HuH-7.5 (cell line): ENCODE data around the gene OR51G2.
"Not testable (repeated sequence)": the region's sequence is repeated elsewhere in the genome, so short reads cannot be mapped to it uniquely, and the experiment has no call there.

ENCODE experiments used
- DNase-seq: peaks from one replicate; pipeline ENCODE4 v3.0.0; 2011; ENCODE audit warnings: low spot score

Gene OR51G2, protein sequence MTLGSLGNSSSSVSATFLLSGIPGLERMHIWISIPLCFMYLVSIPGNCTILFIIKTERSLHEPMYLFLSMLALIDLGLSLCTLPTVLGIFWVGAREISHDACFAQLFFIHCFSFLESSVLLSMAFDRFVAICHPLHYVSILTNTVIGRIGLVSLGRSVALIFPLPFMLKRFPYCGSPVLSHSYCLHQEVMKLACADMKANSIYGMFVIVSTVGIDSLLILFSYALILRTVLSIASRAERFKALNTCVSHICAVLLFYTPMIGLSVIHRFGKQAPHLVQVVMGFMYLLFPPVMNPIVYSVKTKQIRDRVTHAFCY

DNA sequence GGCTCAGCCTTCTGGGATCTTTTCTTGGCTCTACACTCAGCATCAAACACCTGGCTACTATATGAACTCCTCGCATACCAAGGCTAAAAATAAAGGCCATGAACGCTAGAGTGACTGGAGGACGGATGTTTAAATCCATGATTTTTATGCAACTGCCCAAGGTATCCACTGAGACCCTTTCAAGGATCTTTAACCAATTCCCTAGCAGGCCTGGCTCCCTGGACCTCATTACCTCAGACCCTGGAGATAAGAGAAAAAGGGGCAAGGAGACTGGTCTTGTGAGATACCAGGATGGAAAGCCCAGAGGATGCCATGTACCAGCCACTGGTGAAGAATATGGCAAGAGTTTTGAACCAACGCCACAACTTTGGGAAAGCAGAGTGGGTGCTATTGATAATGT lies at the start of gene OR51G2:
TSS of gene OR51G2 (minus strand) at position 101 of the 400 bp plus-strand sequence. CDS start 3,687 bp downstream, outside the sequence.
- DNase-seq = no peak

DNA sequence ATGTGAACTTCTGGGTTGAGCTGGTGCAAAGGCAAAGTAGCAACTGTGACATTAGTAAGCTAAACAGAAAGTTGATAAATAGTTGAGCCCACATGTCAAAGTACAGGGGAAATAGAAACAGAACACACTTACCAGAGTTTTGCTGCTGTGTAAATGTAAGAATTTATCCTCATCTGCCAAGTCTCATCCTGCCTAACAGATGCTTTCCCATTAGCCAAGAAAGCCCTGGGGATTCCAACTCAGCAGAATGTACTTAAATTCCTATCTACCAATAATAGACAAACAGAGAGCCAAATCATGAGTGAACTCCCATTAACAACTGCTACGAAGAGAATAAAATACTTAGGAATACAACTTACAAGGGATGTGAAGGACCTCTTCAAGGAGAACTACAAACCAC lies 43.7 kb upstream of the OR51G2 start:
- no peak for DNase-seq

DNA sequence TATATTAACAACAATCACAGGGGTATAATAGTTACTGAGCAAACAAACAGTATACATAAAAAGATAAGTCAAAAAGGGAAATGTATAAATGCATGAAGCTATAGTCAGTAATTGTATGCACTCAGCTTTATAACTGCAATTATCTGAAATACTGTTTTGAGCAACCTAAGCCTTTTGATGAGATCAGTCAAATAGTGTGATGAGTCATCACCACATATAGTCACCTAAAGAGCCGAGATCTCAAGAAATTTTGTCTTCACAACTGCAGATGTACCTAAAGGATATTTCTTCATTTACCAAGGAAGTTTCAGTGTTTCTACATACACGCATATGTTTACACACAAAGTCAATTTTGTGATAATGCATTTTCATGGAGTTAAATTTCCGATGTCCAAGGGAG lies 41.7 kb upstream of the OR51G2 start:
- no peak for DNase-seq

DNA sequence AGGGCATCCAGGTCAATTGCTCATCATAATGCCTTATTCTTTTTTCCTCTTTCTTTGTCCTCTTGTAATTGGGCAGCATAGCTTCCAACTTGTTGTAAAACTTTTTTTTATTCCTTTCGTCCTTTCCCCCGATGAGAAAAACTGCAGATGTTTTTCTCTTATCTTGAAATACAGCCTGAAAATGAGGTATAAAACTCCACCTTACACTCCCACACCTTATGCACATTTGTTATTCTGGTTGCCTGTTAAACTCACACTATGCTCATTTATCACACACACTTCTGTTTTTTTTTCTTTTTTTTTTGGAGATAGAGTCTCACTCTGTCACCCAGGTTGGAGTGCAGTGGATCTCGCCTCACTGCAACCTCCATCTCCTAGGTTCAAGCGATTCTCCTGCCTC lies 38.2 kb upstream of the OR51G2 start:
- DNase-seq = no peak

DNA sequence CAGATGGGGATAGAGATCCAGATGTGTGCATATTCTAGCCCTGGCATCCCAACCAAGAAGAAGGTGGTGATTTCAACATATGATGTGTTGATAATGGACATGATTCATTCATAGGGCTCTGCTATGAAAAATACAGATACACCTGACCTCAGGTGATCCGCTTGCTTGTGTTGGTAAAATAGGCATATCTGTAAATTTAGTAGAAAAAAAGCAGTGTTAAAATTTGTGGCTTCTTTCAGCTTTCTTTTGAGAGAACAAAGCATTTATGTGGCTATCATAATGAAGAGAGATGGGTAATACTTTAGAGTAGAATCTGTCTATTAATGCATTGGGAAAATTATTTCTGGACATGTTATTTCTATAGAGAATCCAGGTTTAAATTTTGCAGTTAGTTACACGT lies 36.5 kb upstream of the OR51G2 start, which contains the start of gene OR51A2:
TSS of gene OR51A2 (minus strand) at position 101 of the 400 bp plus-strand sequence. CDS start at position 101, 0 bp downstream.
- not testable (repeated sequence) for DNase-seq

DNA sequence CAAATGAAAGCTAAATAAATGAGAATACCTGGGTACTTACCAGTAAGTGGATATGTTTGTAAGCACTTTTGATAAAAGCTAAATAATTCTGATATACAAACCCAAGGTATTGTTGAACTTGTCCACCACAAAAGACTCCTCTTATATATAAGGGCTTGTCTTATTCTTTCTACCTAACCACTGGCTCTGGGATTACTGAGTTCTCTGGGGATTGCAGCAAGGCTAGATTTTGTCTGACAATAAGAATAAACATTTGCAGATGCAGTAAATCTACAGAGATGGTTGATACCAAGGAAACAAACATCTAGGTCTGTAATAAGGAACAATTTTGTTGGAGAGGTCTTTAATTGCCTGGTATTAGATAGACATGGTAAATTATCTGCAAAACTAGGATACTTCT lies 28.4 kb upstream of the OR51G2 start, which contains the start of gene OR51A4:
TSS of gene OR51A4 (minus strand) at position 101 of the 400 bp plus-strand sequence. CDS start 505 bp downstream, outside the sequence.
- no peak for DNase-seq

DNA sequence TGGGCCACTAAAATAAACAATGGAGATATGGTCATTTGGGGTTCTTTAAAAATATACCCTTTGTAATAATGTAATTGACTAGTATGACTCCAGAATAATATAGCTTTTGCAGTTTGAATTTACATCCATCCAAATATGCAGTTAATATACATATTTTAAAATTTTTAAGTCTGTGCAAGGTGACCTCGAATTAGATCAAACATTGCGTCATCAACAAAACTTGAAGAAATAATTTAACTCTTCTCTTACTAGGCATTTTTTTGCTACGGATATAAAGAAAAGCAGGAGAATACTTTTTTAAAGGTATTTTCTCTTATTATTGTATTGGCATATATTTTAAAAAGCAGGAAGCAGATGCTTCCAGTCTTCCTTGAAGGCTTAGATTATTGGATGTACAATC lies 17.6 kb upstream of the OR51G2 start:
- DNase-seq = no peak

DNA sequence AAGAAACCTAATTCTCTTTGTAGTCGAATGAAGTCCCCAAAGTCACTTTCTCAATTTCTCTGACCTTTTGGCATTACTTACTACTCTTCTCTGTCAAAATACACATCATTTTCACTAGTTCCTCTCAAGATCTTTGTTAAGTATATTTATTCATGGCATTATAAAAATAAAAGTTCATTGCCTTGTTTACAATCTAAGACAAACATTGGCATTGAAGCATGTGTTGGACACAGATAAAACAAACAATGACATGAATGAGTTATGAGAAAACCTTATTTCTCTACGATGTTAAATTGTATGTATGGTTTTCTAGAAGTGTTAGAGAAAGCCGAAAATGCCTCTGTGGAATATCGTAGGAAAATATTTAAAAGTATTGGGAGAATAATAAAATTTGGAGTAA lies 13.6 kb upstream of the OR51G2 start:
- no peak for DNase-seq

DNA sequence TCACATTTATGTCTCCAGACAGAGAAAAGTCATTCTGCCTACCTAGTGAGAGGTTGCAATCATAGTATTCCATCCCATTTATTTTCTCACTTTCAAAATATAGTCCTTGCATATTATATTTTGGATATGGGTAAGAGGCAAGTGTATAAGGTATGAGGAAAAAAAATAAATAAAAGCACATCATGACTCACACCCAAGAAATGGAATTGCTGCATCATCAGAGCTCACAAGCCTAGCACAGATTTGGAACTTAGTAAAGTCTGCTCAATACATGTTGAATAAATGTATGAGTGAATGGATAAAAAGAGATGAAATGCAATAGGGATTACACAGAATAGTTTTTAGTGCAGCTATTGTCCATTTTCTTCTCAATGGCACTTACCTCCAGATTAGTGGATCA lies 7.5 kb upstream of the OR51G2 start:
- no peak for DNase-seq

DNA sequence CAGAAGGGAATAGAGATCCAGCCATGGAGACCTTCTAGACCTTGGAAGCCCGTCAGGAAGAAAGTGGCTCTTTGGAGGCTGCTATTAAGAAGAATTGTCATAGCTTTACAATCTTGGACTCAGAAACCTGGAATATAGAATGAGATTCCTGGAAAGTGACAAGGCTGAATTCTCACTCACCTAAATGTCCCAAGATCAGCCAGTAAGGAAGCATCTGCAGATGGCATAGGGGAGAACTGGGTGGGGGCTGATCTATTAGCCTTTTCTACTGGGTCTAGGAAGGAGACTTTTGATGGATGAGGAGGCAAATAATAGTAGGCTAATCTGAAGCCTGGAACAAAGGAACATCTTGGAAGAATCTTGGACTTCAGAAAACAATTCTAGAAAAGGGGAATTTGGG lies 5.1 kb upstream of the OR51G2 start, which contains the start of gene OR51G1:
TSS of gene OR51G1 (minus strand) at position 101 of the 400 bp plus-strand sequence. CDS start at position 101, 0 bp downstream.
- no peak for DNase-seq

DNA sequence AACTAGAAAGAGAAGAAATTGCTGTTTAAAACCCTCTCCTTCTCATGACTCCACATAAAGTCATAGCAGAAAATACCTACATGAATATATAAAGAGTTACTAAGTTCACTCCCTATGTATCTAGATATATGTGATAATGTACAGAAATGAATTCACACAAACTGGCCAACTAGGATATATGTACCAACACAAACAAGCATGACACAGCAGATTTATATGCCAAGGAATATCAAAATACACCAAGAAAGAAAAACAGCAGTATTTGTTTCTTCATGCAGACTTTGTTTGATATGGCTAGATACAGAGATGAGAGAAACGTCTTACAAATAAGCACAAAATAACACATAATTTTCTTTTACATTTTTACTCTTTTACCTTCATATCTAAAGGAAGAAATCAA lies 3.2 kb upstream of the OR51G2 start:
- no peak for DNase-seq

DNA sequence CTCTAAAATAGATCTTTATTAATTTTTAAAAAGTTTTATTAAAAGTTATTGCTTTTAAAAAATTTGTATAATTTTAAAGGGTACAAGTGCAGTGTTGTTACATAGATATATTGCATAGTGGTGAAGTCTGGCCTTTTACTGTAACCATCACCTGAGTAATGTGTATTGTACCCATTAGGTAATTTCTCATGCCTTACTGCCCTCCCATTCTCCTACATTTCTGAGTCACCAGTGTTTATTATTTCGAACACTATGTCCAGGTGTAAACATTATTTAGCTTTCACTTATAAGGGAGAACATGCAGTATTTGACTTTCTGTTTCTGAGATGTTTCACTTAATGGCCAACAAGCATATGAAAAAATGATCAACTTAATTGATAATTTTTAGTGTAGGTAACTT lies 2.6 kb upstream of the OR51G2 start:
- no peak for DNase-seq

DNA sequence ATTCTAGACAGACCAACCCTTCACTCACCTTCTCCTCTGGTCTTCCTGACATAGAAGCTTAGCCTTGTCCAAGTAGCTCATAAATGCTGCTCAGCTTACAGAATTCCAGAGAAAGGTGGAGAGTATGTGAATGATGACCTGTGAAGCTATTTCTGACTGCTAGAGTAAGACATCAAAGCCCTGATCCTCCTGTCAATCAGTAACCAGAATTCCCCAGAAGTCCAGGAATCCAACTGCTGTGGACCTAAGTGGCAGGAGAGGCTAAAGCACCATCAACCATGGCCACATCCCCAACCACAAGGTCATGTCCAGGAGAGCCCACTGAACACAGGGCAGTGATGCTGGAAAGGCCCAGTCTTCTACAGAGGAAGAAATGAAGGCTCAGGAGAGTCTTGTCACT lies 2.6 kb downstream of the OR51G2 start:
- no peak for DNase-seq

DNA sequence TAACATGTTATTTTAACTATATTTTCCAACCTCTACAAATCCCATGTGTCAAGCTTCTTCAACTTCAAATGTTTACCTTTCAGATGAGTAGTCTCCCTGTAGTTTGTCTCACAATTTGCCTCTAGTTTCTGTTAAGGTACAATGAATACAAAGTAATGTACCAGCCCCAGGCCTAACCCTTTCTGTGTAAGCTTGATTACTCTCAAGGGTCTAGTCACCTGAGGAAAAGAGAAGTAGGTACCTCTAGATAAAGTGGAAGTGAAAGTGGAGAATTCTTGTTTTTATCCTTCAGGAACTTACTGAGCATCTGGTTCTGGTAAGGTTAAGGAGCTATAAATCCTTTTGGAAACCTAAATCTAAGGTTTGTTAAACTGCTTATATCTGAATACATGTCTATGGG lies 15.7 kb downstream of the OR51G2 start, which contains the start of gene OR51A7:
TSS of gene OR51A7 (plus strand) at position 300 of the 400 bp plus-strand sequence. CDS start 3,587 bp downstream, outside the sequence.
- no peak for DNase-seq

DNA sequence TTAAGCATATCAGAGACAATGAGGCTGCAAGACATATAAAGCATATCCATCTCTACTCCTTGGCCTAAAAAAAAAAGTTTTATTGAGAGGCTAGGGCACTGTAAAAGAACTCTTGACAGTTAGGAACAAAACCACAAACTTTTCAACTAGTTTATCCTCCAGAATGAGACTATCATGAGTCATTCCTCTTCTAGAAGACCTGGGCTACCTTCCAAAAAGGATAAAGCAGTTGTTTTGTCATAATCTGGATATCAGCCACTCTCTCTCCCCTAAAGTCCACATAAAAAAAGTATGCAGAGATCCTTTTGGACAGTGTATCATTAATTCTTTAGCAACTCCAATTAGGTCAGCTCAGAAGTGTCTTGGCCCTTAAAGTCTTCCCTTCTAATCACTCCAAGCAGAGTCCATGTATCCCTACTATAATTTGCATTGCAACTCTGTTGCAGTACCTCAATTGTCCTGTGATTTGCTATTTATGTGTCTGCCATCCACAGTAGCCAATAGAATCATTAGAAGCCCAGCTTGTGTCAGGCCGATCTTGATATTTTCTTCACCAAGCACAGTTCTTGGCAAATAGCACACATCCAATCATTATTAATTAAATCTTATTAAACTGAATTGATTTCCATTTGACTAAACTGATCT lies 27.0 kb downstream of the OR51G2 start:
- no peak for DNase-seq

DNA sequence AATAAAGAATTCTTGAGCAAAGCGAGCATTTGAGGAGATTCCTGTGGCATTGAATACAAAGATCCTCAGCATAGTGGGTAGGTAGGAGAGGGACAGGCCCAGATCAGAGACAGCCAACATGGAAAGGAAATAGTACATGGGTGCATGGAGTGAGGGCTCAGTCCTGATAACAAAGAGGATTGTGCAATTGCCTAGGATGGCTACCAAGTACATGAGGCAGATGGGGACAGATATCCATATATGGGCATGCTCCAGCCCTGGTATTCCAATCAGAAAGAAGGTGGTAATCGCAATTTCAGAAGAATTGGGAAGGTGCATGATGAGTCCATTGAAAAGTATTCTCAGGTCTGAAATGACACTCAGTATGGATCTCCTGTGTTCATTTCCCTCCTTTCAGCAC lies 28.9 kb downstream of the OR51G2 start:
- no peak for DNase-seq

DNA sequence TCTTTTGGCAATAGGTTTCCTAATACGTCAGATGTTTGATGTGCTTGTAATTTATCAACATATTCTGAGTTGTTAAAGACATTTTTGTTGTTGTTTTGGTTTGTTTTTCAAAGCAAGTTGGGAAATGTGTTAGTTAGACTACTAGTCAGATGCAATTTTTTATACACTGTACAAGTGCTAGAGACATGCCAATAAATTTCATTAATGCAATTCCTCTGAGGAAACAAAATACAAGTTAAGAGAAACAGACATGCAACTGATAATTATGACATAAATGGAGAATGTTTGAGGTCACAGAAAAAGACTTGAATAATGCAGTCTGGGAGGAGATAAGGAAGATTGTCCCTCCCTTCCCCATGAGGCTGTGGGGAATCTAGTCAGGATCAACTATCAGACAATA lies 31.6 kb downstream of the OR51G2 start:
- DNase-seq = no peak

DNA sequence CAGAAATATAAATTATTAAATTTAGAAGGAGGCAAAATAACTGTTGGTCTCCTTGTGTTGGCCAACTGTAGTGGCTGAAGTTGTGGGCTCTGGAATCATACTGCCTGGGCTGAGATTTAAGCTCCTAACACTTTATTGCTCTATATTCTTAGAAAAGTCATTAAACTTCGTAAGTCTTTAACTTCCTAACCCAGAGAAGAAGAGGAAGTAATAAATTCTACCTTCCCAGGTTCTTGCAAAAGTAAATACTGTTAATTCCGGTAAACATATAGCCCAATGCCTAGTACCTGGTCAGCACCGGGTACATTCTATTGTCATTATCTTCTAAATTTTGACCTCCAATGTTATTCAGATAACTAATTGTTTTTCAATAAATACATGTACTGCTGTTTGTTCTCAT lies 33.0 kb downstream of the OR51G2 start:
- DNase-seq = no peak

DNA sequence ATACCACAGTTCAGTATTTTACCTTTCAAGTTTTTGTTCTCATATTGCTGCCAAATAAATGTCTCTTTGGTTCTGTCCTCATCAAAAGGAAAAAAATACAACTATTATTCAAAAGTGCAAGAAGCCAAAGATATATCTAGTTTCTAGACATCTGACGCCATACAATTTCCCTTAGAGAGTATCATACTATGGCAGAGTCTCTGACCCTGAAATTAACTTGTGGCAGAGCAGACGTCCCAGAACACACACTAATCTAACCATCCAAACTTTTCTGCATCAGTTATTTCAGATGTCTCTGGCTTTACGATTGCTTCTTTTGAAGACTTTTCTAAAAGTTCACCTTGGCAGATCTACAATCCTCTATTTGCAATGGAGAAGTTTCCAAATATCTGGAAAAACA lies 34.8 kb downstream of the OR51G2 start:
- no peak for DNase-seq

DNA sequence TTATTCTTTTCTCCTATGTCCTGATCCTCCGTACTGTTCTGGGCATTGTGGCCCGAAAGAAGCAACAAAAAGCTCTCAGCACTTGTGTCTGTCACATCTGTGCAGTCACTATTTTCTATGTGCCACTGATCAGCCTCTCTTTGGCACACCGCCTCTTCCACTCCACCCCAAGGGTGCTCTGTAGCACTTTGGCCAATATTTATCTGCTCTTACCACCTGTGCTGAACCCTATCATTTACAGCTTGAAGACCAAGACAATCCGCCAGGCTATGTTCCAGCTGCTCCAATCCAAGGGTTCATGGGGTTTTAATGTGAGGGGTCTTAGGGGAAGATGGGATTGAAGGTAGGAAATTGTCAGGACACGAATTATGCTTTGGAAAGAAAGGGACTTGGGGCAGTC lies 36.6 kb downstream of the OR51G2 start:
- DNase-seq = no peak

DNA sequence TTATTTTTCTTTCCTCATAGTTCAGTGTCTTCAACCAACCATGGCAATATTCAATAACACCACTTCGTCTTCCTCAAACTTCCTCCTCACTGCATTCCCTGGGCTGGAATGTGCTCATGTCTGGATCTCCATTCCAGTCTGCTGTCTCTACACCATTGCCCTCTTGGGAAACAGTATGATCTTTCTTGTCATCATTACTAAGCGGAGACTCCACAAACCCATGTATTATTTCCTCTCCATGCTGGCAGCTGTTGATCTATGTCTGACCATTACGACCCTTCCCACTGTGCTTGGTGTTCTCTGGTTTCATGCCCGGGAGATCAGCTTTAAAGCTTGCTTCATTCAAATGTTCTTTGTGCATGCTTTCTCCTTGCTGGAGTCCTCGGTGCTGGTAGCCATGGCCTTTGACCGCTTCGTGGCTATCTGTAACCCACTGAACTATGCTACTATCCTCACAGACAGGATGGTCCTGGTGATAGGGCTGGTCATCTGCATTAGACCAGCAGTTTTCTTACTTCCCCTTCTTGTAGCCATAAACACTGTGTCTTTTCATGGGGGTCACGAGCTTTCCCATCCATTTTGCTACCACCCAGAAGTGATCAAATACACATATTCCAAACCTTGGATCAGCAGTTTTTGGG lies 37.2 kb downstream of the OR51G2 start, which contains the start of gene OR51T1:
TSS of gene OR51T1 (plus strand) at position 41 of the 641 bp plus-strand sequence. CDS start at position 41, 0 bp downstream.
- no peak for DNase-seq

DNA sequence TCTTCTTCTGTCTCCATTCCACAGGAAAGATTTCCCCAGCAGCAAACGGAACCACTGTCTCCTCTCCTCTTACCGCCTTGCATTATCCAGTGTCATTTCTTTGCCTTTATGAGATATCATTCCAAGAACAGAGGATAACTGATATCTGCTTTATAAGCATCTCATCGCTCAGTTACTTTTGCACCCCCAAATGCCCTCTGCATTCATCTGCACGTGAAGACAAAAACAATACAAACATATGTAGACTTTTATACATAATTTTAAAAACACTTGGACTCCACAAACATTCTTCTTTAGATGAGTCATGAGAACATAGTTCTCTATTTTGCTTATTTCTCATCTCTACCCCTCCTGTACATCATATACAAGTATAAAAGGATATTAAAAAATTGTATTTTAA lies 38.0 kb downstream of the OR51G2 start:
- no peak for DNase-seq

DNA sequence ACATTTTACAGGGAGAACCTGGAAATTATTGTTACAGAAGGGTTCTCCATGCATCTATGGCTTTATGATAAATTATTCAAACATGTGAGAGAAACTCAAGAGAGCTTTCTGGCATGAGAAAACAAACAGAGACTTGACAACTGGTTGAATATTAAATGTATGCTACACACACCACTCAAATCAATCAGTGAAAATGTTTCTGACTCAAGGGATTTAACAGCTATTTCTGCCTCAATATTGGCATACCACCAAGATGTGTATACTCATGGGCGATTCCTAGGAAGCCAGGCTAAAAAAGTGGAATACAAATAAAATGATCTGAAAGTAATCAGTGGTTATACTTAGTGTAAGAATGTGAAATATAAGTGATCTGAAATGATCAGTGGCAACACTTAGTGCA lies 53.3 kb downstream of the OR51G2 start:
- no peak for DNase-seq
